ENCODE data around the gene TMED4. TPM values are rescaled to one million over a fixed set of nuclear protein-coding genes. Genes with fewer than 3 reads are reported as not detected.

Gene TMED4
- total RNA-seq, 1 experiment from 2014 or later = 67.3 TPM

DNA sequence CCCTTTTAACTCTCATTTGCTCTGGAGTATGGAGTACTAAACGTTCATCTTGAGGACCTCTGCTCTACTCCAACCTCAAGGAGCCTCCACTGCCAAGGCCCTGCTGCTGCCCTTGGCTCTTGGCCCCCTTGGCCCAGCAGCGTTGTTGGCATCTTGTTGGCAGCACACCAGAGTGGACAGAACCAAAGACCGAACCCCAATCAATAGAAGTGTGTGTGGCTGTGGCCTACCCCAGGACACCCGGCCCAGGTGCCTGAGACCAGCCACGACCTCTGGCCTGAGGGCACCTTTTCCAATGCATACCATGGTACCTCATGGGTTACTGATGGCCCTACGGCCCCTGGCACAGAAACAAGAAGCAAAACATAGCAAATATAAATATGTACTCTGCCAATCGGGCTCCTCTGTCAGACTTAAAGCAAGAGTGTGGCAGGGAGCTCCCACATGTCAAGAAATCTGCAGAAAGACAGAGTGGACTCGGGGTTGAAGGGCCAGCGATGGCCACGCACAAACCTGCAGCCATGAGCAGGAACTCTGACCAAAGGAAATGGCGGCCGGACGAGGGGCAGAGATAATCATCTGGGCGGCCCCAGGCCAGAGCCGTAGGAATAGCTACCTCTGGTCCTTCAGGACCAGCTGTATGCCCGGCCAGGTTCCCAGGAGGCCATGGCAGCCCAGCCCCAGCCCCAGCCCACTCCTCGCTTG is 43.8 kb downstream of the TMED4 start:
- Histone ChIP-seq H3K4me2 (ENCODE audit: low read length) (no peak overlapping the region), H2AFZ (ENCODE audit: low read depth, low read length, poor library complexity, severe bottlenecking) (no peak overlapping the region), H4K20me1 (ENCODE audit: insufficient read depth) (no peaks in the 10 kb centered on the region), H3K79me2 (ENCODE audit: insufficient read depth, low read length) (no peaks in the 10 kb centered on the region), H3K9ac (ENCODE audit: low read length) (no peak overlapping the region), H3K4me1 (ENCODE audit: control insufficient read depth in 1 of 2, insufficient read depth in 2 of 2, low read length in 2 of 2) (no peaks in the 10 kb centered on the region), H3K9me2 (ENCODE audit: insufficient read depth) (no peaks in the 10 kb centered on the region), H3K4me3 (replicated peaks in 1 of 2; ENCODE audit: low read depth in 1 of 2, low read length in 2 of 2) (no peak overlapping the region), H3K27ac (ENCODE audit: low read depth, low read length) (no peak overlapping the region), H3K36me3 (ENCODE audit: control insufficient read depth in 1 of 2, insufficient read depth in 2 of 2, low read length in 2 of 2) (no peaks in the 10 kb centered on the region), H3K27me3 (ENCODE audit: insufficient read depth, low read length) (no peaks in the 10 kb centered on the region), H3K9me3 (ENCODE audit: control insufficient read depth in 1 of 2, insufficient read depth in 1 of 2, low read depth in 1 of 2, low read length in 2 of 2) (no peaks in the 10 kb centered on the region)
- ChIA-PET CTCF (no interaction called here), RAD21 (ENCODE audit: low non-redundant PET in 1 of 2, low total read pairs in 2 of 2, uncharacterized antibody in 2 of 2, unreplicated experiment in 2 of 2) (no interaction called here), POLR2A (no interaction called here)
- TF ChIP-seq FOSL1 (IDR thresholded peaks at IDR 0.05; ENCODE audit: low read depth) (no peak), POLR2AphosphoS5 (IDR thresholded peaks at IDR 0.05; ENCODE audit: low read depth, low read length) (no peak), EGR1 (IDR thresholded peaks at IDR 0.05; ENCODE audit: low read depth) (no peak), CEBPB (IDR thresholded peaks at IDR 0.05; ENCODE audit: low read depth) (no peak), SP1 (IDR thresholded peaks at IDR 0.05; ENCODE audit: low read depth) (no peak), ZNF274 (IDR thresholded peaks at IDR 0.05; ENCODE audit: low read depth, low read length) (no peak)
- TF ChIP-seq, protein P1, sequence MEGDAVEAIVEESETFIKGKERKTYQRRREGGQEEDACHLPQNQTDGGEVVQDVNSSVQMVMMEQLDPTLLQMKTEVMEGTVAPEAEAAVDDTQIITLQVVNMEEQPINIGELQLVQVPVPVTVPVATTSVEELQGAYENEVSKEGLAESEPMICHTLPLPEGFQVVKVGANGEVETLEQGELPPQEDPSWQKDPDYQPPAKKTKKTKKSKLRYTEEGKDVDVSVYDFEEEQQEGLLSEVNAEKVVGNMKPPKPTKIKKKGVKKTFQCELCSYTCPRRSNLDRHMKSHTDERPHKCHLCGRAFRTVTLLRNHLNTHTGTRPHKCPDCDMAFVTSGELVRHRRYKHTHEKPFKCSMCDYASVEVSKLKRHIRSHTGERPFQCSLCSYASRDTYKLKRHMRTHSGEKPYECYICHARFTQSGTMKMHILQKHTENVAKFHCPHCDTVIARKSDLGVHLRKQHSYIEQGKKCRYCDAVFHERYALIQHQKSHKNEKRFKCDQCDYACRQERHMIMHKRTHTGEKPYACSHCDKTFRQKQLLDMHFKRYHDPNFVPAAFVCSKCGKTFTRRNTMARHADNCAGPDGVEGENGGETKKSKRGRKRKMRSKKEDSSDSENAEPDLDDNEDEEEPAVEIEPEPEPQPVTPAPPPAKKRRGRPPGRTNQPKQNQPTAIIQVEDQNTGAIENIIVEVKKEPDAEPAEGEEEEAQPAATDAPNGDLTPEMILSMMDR (IDR thresholded peaks at IDR 0.05 in 2 of 3, conservative IDR thresholded peaks at IDR 0.05 in 1 of 3; ENCODE audit: borderline replicate concordance in 1 of 3, insufficient read depth in 1 of 3, low read depth in 2 of 3, low read length in 2 of 3) = no peak
- ATAC-seq = no peak
- BruUV-seq (replicated peaks) = no TSS peak
- intact Hi-C loops (cut with micrococcal nuclease) = no loop called here
- no peak for DNase-seq (ENCODE audit: low read depth, low spot score)

DNA sequence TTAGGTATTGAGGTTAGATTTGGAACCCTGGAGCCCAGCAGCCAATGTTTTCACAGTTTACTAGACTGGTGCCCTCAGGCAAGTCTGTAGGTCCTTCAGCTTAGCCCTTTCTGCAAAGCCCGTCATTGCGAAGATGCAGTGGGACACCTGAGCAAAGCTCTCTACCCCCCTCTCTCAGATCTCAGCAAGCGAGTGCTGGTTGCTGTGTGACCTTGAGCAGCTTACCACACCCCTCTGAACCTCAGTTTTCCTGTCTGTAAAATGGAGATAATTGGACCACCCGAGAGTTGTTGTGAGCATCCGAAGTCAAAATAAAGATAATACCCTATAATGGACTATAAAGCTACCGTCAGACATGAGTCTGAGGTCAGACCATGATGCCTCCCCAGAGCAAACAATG is 44.6 kb downstream of the TMED4 start:
- Histone ChIP-seq H3K9me2 (ENCODE audit: insufficient read depth) (no peaks in the 10 kb centered on the region), H3K4me3 (replicated peaks in 1 of 2; ENCODE audit: low read depth in 1 of 2, low read length in 2 of 2) (no peak overlapping the region), H3K27ac (ENCODE audit: low read depth, low read length) (no peak overlapping the region), H3K9me3 (ENCODE audit: control insufficient read depth in 1 of 2, insufficient read depth in 1 of 2, low read depth in 1 of 2, low read length in 2 of 2) (no peaks in the 10 kb centered on the region), H4K20me1 (ENCODE audit: insufficient read depth) (no peaks in the 10 kb centered on the region), H3K4me1 (ENCODE audit: control insufficient read depth in 1 of 2, insufficient read depth in 2 of 2, low read length in 2 of 2) (no peaks in the 10 kb centered on the region), H3K36me3 (ENCODE audit: control insufficient read depth in 1 of 2, insufficient read depth in 2 of 2, low read length in 2 of 2) (no peaks in the 10 kb centered on the region), H3K27me3 (ENCODE audit: insufficient read depth, low read length) (no peaks in the 10 kb centered on the region), H3K9ac (ENCODE audit: low read length) (no peak overlapping the region), H2AFZ (ENCODE audit: low read depth, low read length, poor library complexity, severe bottlenecking) (no peak overlapping the region), H3K79me2 (ENCODE audit: insufficient read depth, low read length) (no peaks in the 10 kb centered on the region), H3K4me2 (ENCODE audit: low read length) (no peak overlapping the region)
- ChIA-PET POLR2A (no interaction called here), RAD21 (ENCODE audit: low non-redundant PET in 1 of 2, low total read pairs in 2 of 2, uncharacterized antibody in 2 of 2, unreplicated experiment in 2 of 2) (no interaction called here), CTCF (no interaction called here)
- TF ChIP-seq ELF1 (IDR thresholded peaks at IDR 0.05; ENCODE audit: borderline replicate concordance, low read depth) = no peak
- TF ChIP-seq CBX3 (IDR thresholded peaks at IDR 0.05; ENCODE audit: low read depth) = no peak
- TF ChIP-seq SIN3A (IDR thresholded peaks at IDR 0.05; ENCODE audit: low read depth) = no peak
- no peak for TF ChIP-seq CEBPB (IDR thresholded peaks at IDR 0.05; ENCODE audit: low read depth)
- TF ChIP-seq, protein P2, sequence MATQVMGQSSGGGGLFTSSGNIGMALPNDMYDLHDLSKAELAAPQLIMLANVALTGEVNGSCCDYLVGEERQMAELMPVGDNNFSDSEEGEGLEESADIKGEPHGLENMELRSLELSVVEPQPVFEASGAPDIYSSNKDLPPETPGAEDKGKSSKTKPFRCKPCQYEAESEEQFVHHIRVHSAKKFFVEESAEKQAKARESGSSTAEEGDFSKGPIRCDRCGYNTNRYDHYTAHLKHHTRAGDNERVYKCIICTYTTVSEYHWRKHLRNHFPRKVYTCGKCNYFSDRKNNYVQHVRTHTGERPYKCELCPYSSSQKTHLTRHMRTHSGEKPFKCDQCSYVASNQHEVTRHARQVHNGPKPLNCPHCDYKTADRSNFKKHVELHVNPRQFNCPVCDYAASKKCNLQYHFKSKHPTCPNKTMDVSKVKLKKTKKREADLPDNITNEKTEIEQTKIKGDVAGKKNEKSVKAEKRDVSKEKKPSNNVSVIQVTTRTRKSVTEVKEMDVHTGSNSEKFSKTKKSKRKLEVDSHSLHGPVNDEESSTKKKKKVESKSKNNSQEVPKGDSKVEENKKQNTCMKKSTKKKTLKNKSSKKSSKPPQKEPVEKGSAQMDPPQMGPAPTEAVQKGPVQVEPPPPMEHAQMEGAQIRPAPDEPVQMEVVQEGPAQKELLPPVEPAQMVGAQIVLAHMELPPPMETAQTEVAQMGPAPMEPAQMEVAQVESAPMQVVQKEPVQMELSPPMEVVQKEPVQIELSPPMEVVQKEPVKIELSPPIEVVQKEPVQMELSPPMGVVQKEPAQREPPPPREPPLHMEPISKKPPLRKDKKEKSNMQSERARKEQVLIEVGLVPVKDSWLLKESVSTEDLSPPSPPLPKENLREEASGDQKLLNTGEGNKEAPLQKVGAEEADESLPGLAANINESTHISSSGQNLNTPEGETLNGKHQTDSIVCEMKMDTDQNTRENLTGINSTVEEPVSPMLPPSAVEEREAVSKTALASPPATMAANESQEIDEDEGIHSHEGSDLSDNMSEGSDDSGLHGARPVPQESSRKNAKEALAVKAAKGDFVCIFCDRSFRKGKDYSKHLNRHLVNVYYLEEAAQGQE (IDR thresholded peaks at IDR 0.05; ENCODE audit: low read depth) = no peak
- no peak for TF ChIP-seq POLR2AphosphoS5 (IDR thresholded peaks at IDR 0.05; ENCODE audit: low read depth, low read length)
- TF ChIP-seq ZNF274 (IDR thresholded peaks at IDR 0.05; ENCODE audit: low read depth, low read length) = no peak
- intact Hi-C loops (cut with micrococcal nuclease) = no loop called here
- DNase-seq (ENCODE audit: low read depth, low spot score) (no peak), ATAC-seq (no peak)
- no TSS peak for BruUV-seq (replicated peaks)
